IMR-90 (cell line): ENCODE measurements around the gene DLD. TPM values are rescaled to one million over a fixed set of nuclear protein-coding genes. Genes with fewer than 3 reads are reported as not detected.

Source experiments
- ATAC-seq: fragments of 200-7000 bp; cut with Tn5 transposase; 2 replicates; pipeline ENCODE4 v1.9.1; 2020; ENCODE audit warnings: low read depth, mild to moderate bottlenecking, moderate library complexity
- BruUV-seq: library from RNA; stranded (reverse); fragments of 400-500 nt; replicated peaks from 2 replicates; lab custom pipeline; 2021; lab: Mats Ljungman, UMichigan
- CTCF ChIA-PET: fragments of 300-600 bp; formaldehyde crosslinking; extraction: SDS; loops from one replicate; lab custom pipeline; 2021; ENCODE audit warnings: antibody characterized with exemption; lab: Yijun Ruan, JAX
- POLR2A ChIA-PET: fragments of 300-600 bp; sonication (Branson Sonifier 250); formaldehyde crosslinking; loops from one replicate; lab custom pipeline; 2022; ENCODE audit warnings: antibody characterized with exemption; ENCODE audit not compliant: unreplicated experiment; lab: Charles Lee
- DNase-seq: peaks from one replicate; pipeline ENCODE4 v3.0.0; 2013
- H2AFZ ChIP-seq: replicated peaks from 2 replicates; pipeline ENCODE3; 2013; ENCODE audit warnings: low read length, mild to moderate bottlenecking; ENCODE audit not compliant: poor library complexity
- H2AK5ac ChIP-seq: 2 replicates; pipeline ENCODE4 v1.6.1; 2013; ENCODE audit warnings: low read depth, low read length, inconsistent platforms
- H2AK9ac ChIP-seq: replicated peaks from 2 replicates; pipeline ENCODE3; 2013; ENCODE audit warnings: mild to moderate bottlenecking, low read depth, low read length, moderate library complexity; ENCODE audit not compliant: poor library complexity
- H2BK120ac ChIP-seq: 2 replicates; pipeline ENCODE4 v1.6.1; 2013; ENCODE audit warnings: low read depth, low read length, inconsistent platforms
- H2BK15ac ChIP-seq: 3 replicates; pipeline ENCODE4 v1.6.1; 2013; ENCODE audit warnings: low read depth, low read length, inconsistent platforms
- H2BK20ac ChIP-seq: 2 replicates; pipeline ENCODE4 v1.6.1; 2013; ENCODE audit warnings: low read depth, mild to moderate bottlenecking, inconsistent platforms, low read length, moderate library complexity
- H2BK5ac ChIP-seq: 2 replicates; pipeline ENCODE4 v1.6.1; 2013; ENCODE audit warnings: mild to moderate bottlenecking, low read depth, low read length, inconsistent platforms; ENCODE audit not compliant: poor library complexity, severe bottlenecking
- H3K14ac ChIP-seq: replicated peaks from 2 replicates; pipeline ENCODE4 v1.6.1; 2013; ENCODE audit warnings: low read depth, low read length, inconsistent platforms
- H3K18ac ChIP-seq: 2 replicates; pipeline ENCODE4 v1.6.1; 2013; ENCODE audit warnings: low read depth, low read length, control low read depth
- H3K23ac ChIP-seq: 2 replicates; pipeline ENCODE4 v1.6.1; 2013; ENCODE audit warnings: low read depth, low read length, inconsistent platforms
- H3K27ac ChIP-seq: 2 replicates; pipeline ENCODE4 v1.5.1; 2013; ENCODE audit warnings: mild to moderate bottlenecking, control low read depth, low read length; ENCODE audit not compliant: insufficient read depth
- H3K27me3 ChIP-seq: 2 replicates; pipeline ENCODE4 v1.6.1; 2013; ENCODE audit warnings: low read length; ENCODE audit not compliant: control insufficient read depth, insufficient read depth
- H3K36me3 ChIP-seq: 2 replicates; pipeline ENCODE4 v1.6.1; 2013; ENCODE audit warnings: low read length, mixed read lengths; ENCODE audit not compliant: control insufficient read depth, insufficient read depth
- H3K4ac ChIP-seq: 2 replicates; pipeline ENCODE4 v1.6.1; 2013; ENCODE audit warnings: low read depth, low read length, inconsistent platforms
- H3K4me1 ChIP-seq: 2 replicates; pipeline ENCODE4 v1.6.1; 2013; ENCODE audit warnings: low read length, mixed read lengths; ENCODE audit not compliant: control insufficient read depth, insufficient read depth
- H3K4me2 ChIP-seq: 2 replicates; pipeline ENCODE4 v1.6.1; 2013; ENCODE audit warnings: low read depth, mild to moderate bottlenecking, control low read depth, low read length, moderate library complexity
- H3K4me3 ChIP-seq: 2 replicates; pipeline ENCODE4 v1.5.1; 2013; ENCODE audit warnings: low read depth, mild to moderate bottlenecking, control low read depth, low read length, moderate library complexity; ENCODE audit not compliant: insufficient read depth
- H3K56ac ChIP-seq: 2 replicates; pipeline ENCODE4 v1.6.1; 2013; ENCODE audit warnings: low read length, inconsistent platforms; ENCODE audit not compliant: insufficient read depth; ENCODE audit errors: extremely low read depth
- H3K79me1 ChIP-seq, 2 experiments: 2 replicates each; pipeline ENCODE4 v1.6.1; 2013; ENCODE audit warnings: low read length in 2 of 2, inconsistent platforms in 1 of 2, low read depth in 1 of 2
- H3K9ac ChIP-seq: 2 replicates; pipeline ENCODE4 v1.6.1; 2013; ENCODE audit warnings: low read depth, low read length, control low read depth
- H3K9me1 ChIP-seq: 2 replicates; pipeline ENCODE4 v1.6.1; 2013; ENCODE audit warnings: low read length, inconsistent platforms; ENCODE audit not compliant: insufficient read depth
- H3K9me3 ChIP-seq: 2 replicates; pipeline ENCODE4 v1.6.1; 2013; ENCODE audit warnings: low read length; ENCODE audit not compliant: control insufficient read depth, insufficient read depth
- H4K20me1 ChIP-seq: 2 replicates; pipeline ENCODE4 v1.6.1; 2013; ENCODE audit warnings: low read length, inconsistent platforms; ENCODE audit not compliant: insufficient read depth
- H4K5ac ChIP-seq: 2 replicates; pipeline ENCODE4 v1.6.1; 2013; ENCODE audit warnings: mild to moderate bottlenecking, low read depth, low read length, control low read depth
- H4K8ac ChIP-seq, 2 experiments: 2 replicates each; pipeline ENCODE4 v1.6.1; 2013; ENCODE audit warnings: low read depth in 2 of 2, low read length in 2 of 2, control low read depth in 1 of 2, inconsistent platforms in 1 of 2
- H4K91ac ChIP-seq: 2 replicates; pipeline ENCODE4 v1.6.1; 2013; ENCODE audit warnings: low read depth, low read length, inconsistent platforms; ENCODE audit not compliant: insufficient read depth
- CEBPB ChIP-seq: IDR thresholded peaks from 2 replicates; pipeline ENCODE4 v1.6.1; 2012; ENCODE audit warnings: low read depth, low read length, improper control_type of control experiment
- MAFK ChIP-seq: IDR thresholded peaks from 2 replicates; pipeline ENCODE4 v1.6.1; 2012; ENCODE audit warnings: low read depth, low read length, improper control_type of control experiment
- NFE2L2 ChIP-seq: fragments of 150-350 bp; IDR thresholded peaks from 2 replicates; pipeline ENCODE4 v1.6.1; 2016; ENCODE audit warnings: low read depth, mild to moderate bottlenecking, low read length
- RFX5 ChIP-seq: IDR thresholded peaks from 2 replicates; pipeline ENCODE4 v1.8.0; 2012; ENCODE audit warnings: low read depth, mild to moderate bottlenecking, low read length, moderate library complexity
- WGBS, 2 experiments: methylation state at CpG; one replicate each; pipeline versions ENCODE4 v1.1.5 to v1.1.7; 2013; ENCODE audit warnings: missing lambda C conversion rate in 2 of 2; ENCODE audit not compliant: insufficient read length in 1 of 2; ENCODE audit errors: extremely low coverage in 2 of 2; 5-methylcytosine and 5-hydroxymethylcytosine counted together
- dilution Hi-C: fragments of 300-500 bp; cut with HindIII; formaldehyde crosslinking; loops from one replicate; pipeline ENCODE4 v1.14.3; 2018; ENCODE audit warnings: low sequenced_read_pairs; ENCODE audit not compliant: unreplicated experiment
- in situ Hi-C: fragments of 300-500 bp; cut with MboI; formaldehyde crosslinking; loops from 3 replicates; pipeline ENCODE4 v1.14.3; 2019; ENCODE audit warnings: low sequenced_read_pairs, inconsistent platforms, mixed read lengths
- intact Hi-C: fragments of 100-400 bp; cut with micrococcal nuclease; formaldehyde crosslinking; loops from 2 replicates; pipeline ENCODE4 v1.10.0; 2022
- polyA plus RNA-seq, 3 experiments: library from polyadenylated mRNA; depleted of rRNA; stranded (reverse); fragments of >200 nt; gene quantifications; 2 replicates each; pipeline ENCODE4 v1.2.3, GENCODE V29; 2012; ENCODE audit warnings: low replicate concordance in 1 of 3
- total RNA-seq: library from RNA; depleted of rRNA; stranded (reverse); fragments of >200 nt; gene quantifications from 2 replicates; pipeline ENCODE4 v1.2.3, GENCODE V29; 2012

DLD gene
- total and polyA plus RNA-seq, 2 of the 4 experiments (the other 2 are of a cell fraction): 121 to 361 TPM

DNA sequence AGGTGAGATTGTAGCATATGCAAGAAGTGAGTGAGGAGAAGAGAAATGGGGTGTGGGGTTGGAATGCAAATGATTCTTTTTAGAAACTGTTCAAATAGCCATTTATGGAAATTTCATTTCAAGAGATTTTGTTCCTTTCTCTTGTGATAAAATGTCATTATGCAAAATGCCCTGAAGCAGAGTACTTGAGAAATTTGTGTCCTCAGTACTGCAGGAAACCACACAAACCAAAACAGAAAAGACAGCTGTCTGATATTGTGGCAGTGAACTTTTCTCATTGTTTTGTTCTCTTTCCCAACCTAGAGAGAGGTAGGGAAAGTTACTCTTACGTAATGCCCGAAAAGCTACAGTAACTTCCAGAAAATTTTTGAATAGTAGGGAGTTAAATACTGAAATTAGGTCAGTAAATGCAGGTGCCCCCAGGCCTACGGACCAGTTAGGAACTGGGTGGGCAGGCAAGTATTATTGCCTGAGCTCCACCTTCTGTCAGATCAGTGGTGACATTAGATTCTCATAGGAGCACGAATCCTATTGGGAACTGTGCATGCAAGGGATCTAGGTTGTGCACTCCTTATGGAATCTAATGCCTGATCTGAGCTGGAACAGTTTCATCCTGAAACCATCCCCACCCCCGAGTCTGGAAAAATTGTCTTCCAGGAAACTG, 34.0 kb downstream of the DLD start:
- intact Hi-C loops: no loop called here
- no TSS peak for BruUV-seq

More for the DNA sequence above, 34.0 kb downstream of the DLD start:
- Histone ChIP-seq H2AK9ac (no peak overlapping the region), H4K8ac (no peak overlapping the region), H4K20me1 (no peaks in the 10 kb centered on the region), H3K23ac (no peak overlapping the region), H4K91ac (no peak overlapping the region), H2BK20ac (no peak overlapping the region), H2BK5ac (no peak overlapping the region), H3K9me1 (no peaks in the 10 kb centered on the region; the same call in 1 of the 2 replicates), H3K4ac (no peak overlapping the region), H3K9ac (no peak overlapping the region), H3K4me2 (no peak overlapping the region), H3K4me3 (no peak overlapping the region), H2BK15ac (no peak overlapping the region), H3K14ac (no peak overlapping the region), H2AFZ (no peak overlapping the region), H3K79me1 (peaks cover 8 to 15% of the 10 kb centered on the region in 2 experiments), H2AK5ac (no peak overlapping the region), H3K27me3 (no peaks in the 10 kb centered on the region), H3K27ac (no peak overlapping the region), H2BK120ac (no peak overlapping the region), H3K9me3 (no peaks in the 10 kb centered on the region), H4K5ac (no peak overlapping the region), H3K36me3 (peaks cover 49% of the 10 kb centered on the region), H3K56ac (no peak overlapping the region), H3K4me1 (peaks cover 5% of the 10 kb centered on the region; the same call in 1 of the 2 replicates), H3K18ac (no peak overlapping the region)
- DNase-seq (no peak), ATAC-seq (no peak)
- in situ Hi-C loops (no loop called here), dilution Hi-C loops (no loop called here)
- POLR2A ChIA-PET: no interaction called here
- WGBS, 2 experiments: 73% methylated on average over 2 of the region's 5 CpGs; no CpG with 5 or more reads in 1 of the 2 experiments
- no peak for TF ChIP-seq NFE2L2
- no peak for TF ChIP-seq MAFK
- no peak for TF ChIP-seq RFX5
- TF ChIP-seq CEBPB: peak; percentile 36
- CTCF ChIA-PET: no interaction called here
